ENCODE data around the gene MYEOV. TPM values are rescaled to one million over a fixed set of nuclear protein-coding genes. Genes with fewer than 3 reads are reported as not detected.

MYEOV gene
- total RNA-seq, 1 experiment from 2014 or later, result 0.22 TPM

- no peak overlapping the region; a peak in 1 of 5 replicates for H3K4me3 Mint-ChIP-seq
- Histone ChIP-seq H3K27me3 (ENCODE audit: insufficient read depth, low read length) (no peaks in the 10 kb centered on the region), H3K23ac (ENCODE audit: insufficient read length, low read depth, low read length) (no peak overlapping the region), H2BK120ac (ENCODE audit: low read depth, low read length, poor library complexity, severe bottlenecking) (no peak overlapping the region), H3K4me1 (ENCODE audit: insufficient read depth, low read length) (no peaks in the 10 kb centered on the region), H3K18ac (ENCODE audit: insufficient read length, low read depth, low read length) (no peak overlapping the region), H4K8ac (replicated peaks; ENCODE audit: insufficient read length, low read depth, low read length) (no peak overlapping the region), H3K9me3 (ENCODE audit: control insufficient read depth, low read depth, low read length) (no peaks in the 10 kb centered on the region), H3K27ac (ENCODE audit: insufficient read length, low read depth, low read length) (no peak overlapping the region), H2BK12ac (ENCODE audit: insufficient read length, low read depth, low read length) (no peak overlapping the region), H3K14ac (ENCODE audit: insufficient read depth, low read length) (no peak overlapping the region), H3K9ac (ENCODE audit: extremely low read depth, insufficient read length, low read length) (no peak overlapping the region), H4K20me1 (ENCODE audit: control insufficient read depth, insufficient read depth, insufficient read length) (no peaks in the 10 kb centered on the region), H2BK15ac (ENCODE audit: low read depth, low read length) (no peak overlapping the region), H3K56ac (ENCODE audit: insufficient read length, low read depth, low read length) (no peak overlapping the region), H2AK5ac (ENCODE audit: insufficient read length, low read length) (no peak overlapping the region), H3T11ph (ENCODE audit: low read length) (no peak overlapping the region), H3K79me1 (ENCODE audit: insufficient read depth, low read depth, low read length, poor library complexity, severe bottlenecking) (no peaks in the 10 kb centered on the region), H3K4ac (ENCODE audit: low read depth, low read length) (no peak overlapping the region), H4K5ac (ENCODE audit: insufficient read length, low read depth, low read length) (no peak overlapping the region), H4K91ac (ENCODE audit: insufficient read length, low read depth, low read length) (no peak overlapping the region), H3K4me2 (ENCODE audit: insufficient read depth, insufficient read length, low read length) (no peak overlapping the region), H2BK5ac (ENCODE audit: insufficient read length, low read length) (no peak overlapping the region), H2AFZ (ENCODE audit: low read length) (no peak overlapping the region), H3K23me2 (ENCODE audit: insufficient read length, low read depth, low read length, poor library complexity, severe bottlenecking) (no peaks in the 10 kb centered on the region), H2BK20ac (ENCODE audit: low read depth, low read length, poor library complexity, severe bottlenecking) (no peak overlapping the region), H3K79me2 (ENCODE audit: insufficient read depth, low read length) (no peaks in the 10 kb centered on the region)
- H3K36me3 Mint-ChIP-seq (ENCODE audit: insufficient read depth in 1 of 3, low read depth in 3 of 3), result peaks cover 0 to 4% (median 0%) of the 10 kb centered on the region in 3 experiments; a peak in 2 of 7 replicates
- H3K9me3 Mint-ChIP-seq, result peaks cover 2 to 3% of the 10 kb centered on the region in 2 experiments; a peak in 3 of 5 replicates
- no peak overlapping the region for H3K27ac Mint-ChIP-seq
- no CpG with 5 or more reads among the region's 4 CpGs for WGBS (ENCODE audit: extremely low coverage, insufficient read length, low lambda C conversion rate)
- H3K27me3 Mint-ChIP-seq (ENCODE audit: low read depth), result peaks cover 6% of the 10 kb centered on the region
- TF ChIP-seq CTCF (conservative IDR thresholded peaks at IDR 0.05), result no peak
- no peaks in the 10 kb centered on the region for H3K4me1 Mint-ChIP-seq
- DNase-seq, result no peak
These were observed 24.6 kb upstream of the MYEOV start for GRCh38 chr11:69269388-69269787.

Measured in H9 (cell line).